H1 (cell line): Measurements from ENCODE around the gene WDR59. TPM values are rescaled to one million over a fixed set of nuclear protein-coding genes. Genes with fewer than 3 reads are reported as not detected.

Source experiments
- ATF2 ChIP-seq: IDR thresholded peaks from 2 replicates; pipeline ENCODE4 v1.6.1; 2012; ENCODE audit warnings: low read length, inconsistent platforms
- CBX8 ChIP-seq: fragments of 300-800, 300-1000 bp; sonication (generic); IDR thresholded peaks from 2 replicates; pipeline ENCODE4 v1.7.1; 2016; ENCODE audit warnings: low read depth, low read length, borderline replicate concordance
- RAD21 ChIP-seq, 2 experiments: IDR thresholded peaks in 1 of 2; conservative IDR thresholded peaks in 1 of 2; 2 replicates each; pipeline ENCODE4 v1.6.1; 2011; ENCODE audit warnings: low read depth in 2 of 2, low read length in 2 of 2, improper control_type of control experiment in 1 of 2, inconsistent platforms in 1 of 2, mild to moderate bottlenecking in 1 of 2, moderate library complexity in 1 of 2
- RXRA ChIP-seq: IDR thresholded peaks from 2 replicates; pipeline ENCODE4 v1.6.1; 2011; ENCODE audit warnings: low read depth, mild to moderate bottlenecking, low read length, moderate library complexity; ENCODE audit not compliant: insufficient read depth
- YY1 ChIP-seq: IDR thresholded peaks from 2 replicates; pipeline ENCODE4 v1.6.1; 2011; ENCODE audit warnings: low read depth, mild to moderate bottlenecking, low read length
- polyA plus RNA-seq, 7 experiments: library from polyadenylated mRNA; depleted of rRNA in 3 of 7; stranded (reverse) in 5 of 7; unstranded in 2 of 7; fragments of >200 nt in 5 of 7; fragments of 200-250 nt in 2 of 7; gene quantifications; 1 replicate in 5 of 7; 2 replicates in 1 of 7; 4 replicates in 1 of 7; pipeline versions ENCODE4 v1.2.1 to v1.2.3, GENCODE V29; 2011 to 2013; ENCODE audit warnings: missing spikeins in 2 of 7, mixed read lengths in 2 of 7
- total RNA-seq: library from RNA; stranded (reverse); fragmentation: NEBNext Ultra II Directional; extraction: Animal tissue kit (Norgen Biotek cat#: 25700); gene quantifications from 2 replicates; pipeline ENCODE4 v1.2.1, GENCODE V29; 2021

Gene WDR59
- total and polyA plus RNA-seq, 2 of the 8 experiments (the other 6 are each of a cell fraction or from before 2014, with no cell fraction given) = 84.2 to 124 TPM

GRCh38 chr16:74987027-74987681 lies 2.2 kb upstream of the WDR59 start (continued):
- no peak for TF ChIP-seq RAD21 (IDR thresholded peaks at IDR 0.05 in 1 of 2, conservative IDR thresholded peaks at IDR 0.05 in 1 of 2; ENCODE audit: low read depth in 2 of 2, low read length in 2 of 2)
- TF ChIP-seq CBX8 = no peak
- no peak for TF ChIP-seq ATF2
- no peak for TF ChIP-seq RXRA
- TF ChIP-seq YY1 = no peak
